Measurements from ENCODE around the gene TULP3. TPM values are rescaled to one million over a fixed set of nuclear protein-coding genes. Genes with fewer than 3 reads are reported as not detected.

The TULP3 gene
- 11.0 and 12.2 TPM in 2 replicates for total RNA-seq

GRCh38 chr12:2890388-2891239 is at the start of gene TULP3:
Gene TULP3, plus strand, starts transcription at chr12:2890891. Its CDS starts 57 bp downstream, at chr12:2890948.

GRCh38 chr12:2857021-2857431 is 33.7 kb upstream of the TULP3 start, which contains the start of gene TEX52:
Gene TEX52, minus strand, starts transcription at chr12:2857039. Its CDS starts 13 bp downstream, at chr12:2857026.

GRCh38 chr12:2877047-2877952 is 13.4 kb upstream of the TULP3 start, which contains the start of the genes FOXM1 and RHNO1:
Gene FOXM1, minus strand, starts transcription at chr12:2877174. Its CDS starts 2,696 bp downstream, at chr12:2874478.
Gene RHNO1, plus strand, starts transcription at chr12:2877223. Its CDS starts 8,144 bp downstream, at chr12:2885367.

GRCh38 chr12:2959192-2959504 is 68.5 kb downstream of the TULP3 start, which contains the start of gene TEAD4:
Gene TEAD4, plus strand, starts transcription at chr12:2959397.

Other genes with a start within 250 kb of the TULP3 start
- 62.3 and 89.3 TPM in 2 replicates for gene FKBP4, start 95.9 kb upstream of the TULP3 start, total RNA-seq
- gene ITFG2, start 78.2 kb upstream of the TULP3 start, total RNA-seq, result 13.4 and 17.0 TPM in 2 replicates
- gene NRIP2, start 55.9 kb upstream of the TULP3 start, total RNA-seq, result not detected in 2 replicates
- gene TEX52, start 33.9 kb upstream of the TULP3 start, total RNA-seq, result not detected in 2 replicates
- gene FOXM1, start 13.7 kb upstream of the TULP3 start, total RNA-seq, result 5.3 and 6.2 TPM in 2 replicates
- gene RHNO1, start 13.7 kb upstream of the TULP3 start, total RNA-seq, result 12.0 and 15.4 TPM in 2 replicates
- 19.8 and 25.7 TPM in 2 replicates for gene TEAD4, start 68.5 kb downstream of the TULP3 start, total RNA-seq
- gene TSPAN9, start 186.5 kb downstream of the TULP3 start, total RNA-seq, result 58.6 and 64.8 TPM in 2 replicates

All from endothelial cell of coronary artery (primary cell).